ENCODE results near the gene BTBD8.

Gene BTBD8

DNA sequence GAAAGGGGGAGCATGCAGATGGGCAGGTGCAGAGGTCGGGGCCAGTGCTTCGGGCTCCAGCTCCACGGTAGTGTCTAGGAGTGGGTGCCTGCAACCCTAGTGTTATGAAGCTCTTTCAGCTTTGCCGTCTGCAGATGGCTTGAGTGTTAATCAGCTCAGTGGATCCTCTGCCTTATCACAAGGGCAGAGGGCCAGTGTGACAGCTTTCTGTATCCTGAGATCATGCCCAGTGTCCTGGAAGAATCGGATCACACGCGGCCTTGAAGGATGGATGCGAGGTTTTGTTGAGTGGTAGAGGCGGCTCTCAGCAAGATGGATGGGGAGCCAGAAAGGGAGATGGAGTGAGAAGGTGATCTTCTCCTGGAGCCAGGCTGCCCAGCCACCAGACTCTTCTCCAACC, 112.1 kb downstream of the BTBD8 start:
- DNase-seq (ENCODE audit: low read depth in 2 of 2): no peak

DNA sequence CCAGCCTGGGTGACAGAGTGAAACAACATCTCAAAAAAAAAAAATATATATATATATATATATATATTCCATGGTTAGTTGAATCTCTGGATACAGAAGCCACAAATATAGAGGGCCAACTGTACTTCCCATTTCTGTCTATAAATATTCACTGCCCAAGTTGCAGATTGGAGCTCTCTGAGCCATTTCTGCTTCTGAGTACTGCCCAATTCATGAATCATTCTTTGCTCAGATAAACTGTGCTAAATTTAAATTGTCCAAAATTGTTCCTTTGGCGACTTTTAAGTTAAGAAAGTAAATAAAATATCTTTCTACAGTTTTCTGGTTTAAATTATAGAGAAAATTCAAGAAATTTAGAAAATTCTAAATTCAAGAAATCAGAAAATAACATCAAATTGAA, 114.4 kb downstream of the BTBD8 start:
- DNase-seq (ENCODE audit: low read depth in 2 of 2): no peak

DNA sequence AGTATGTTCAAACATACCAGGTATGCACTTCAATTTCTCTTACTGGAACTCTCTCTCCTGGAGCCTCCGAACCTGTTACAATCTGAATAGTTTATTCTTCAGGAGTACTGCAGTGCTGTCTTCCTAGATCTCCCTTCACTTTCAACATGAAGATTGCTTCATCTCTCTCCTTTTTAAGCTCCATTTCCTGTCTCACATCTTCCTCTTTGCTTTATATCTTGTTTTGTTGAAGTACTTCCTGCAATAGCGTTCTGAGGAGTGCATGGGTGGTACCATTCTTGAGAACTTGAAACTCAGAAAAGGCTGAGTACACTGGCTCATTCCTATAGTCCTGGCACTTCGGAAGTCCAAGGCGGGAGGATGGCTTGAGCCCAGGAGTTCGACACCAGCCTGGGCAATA, 121.8 kb downstream of the BTBD8 start:
- no peak for DNase-seq (ENCODE audit: low read depth in 2 of 2)

DNA sequence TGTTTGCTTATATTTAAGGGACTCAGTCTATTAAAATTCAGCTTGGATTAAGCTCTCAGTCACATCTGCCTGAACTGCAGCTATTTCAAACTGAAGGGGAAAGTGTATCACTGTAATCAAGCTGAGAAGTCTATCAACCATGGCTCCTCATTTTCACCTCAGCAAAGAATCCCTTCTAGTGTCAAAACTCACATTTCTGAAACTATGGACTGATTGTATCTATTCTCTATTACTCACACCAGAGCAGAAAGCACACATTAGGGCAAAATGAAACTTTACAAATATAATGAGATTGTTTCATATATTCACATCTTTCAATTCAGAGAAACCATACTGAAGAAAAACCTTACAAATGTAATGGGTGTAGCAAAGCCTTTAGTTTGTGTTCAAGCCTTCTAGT, 123.0 kb downstream of the BTBD8 start:
- DNase-seq (ENCODE audit: low read depth in 2 of 2): no peak

DNA sequence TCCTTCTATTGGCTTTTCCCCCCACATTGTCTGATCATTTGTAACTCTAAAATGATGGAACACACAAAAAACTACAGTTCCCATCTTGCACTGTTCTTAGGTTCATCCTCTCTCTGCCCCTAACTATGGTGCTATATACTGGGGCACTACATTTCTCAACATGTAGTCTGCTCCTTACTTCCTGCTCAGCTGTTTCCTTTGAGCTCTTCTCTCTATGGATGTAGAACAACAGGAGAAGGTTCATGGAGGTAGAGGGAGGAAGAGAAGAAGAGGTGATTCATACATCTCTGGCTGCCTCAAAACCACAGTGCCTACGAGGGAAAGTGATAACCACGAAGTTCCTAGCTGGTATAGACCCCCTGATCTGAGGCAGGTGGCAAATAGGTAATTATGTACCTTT, 130.6 kb downstream of the BTBD8 start:
- no peak for DNase-seq (ENCODE audit: low read depth in 2 of 2)

DNA sequence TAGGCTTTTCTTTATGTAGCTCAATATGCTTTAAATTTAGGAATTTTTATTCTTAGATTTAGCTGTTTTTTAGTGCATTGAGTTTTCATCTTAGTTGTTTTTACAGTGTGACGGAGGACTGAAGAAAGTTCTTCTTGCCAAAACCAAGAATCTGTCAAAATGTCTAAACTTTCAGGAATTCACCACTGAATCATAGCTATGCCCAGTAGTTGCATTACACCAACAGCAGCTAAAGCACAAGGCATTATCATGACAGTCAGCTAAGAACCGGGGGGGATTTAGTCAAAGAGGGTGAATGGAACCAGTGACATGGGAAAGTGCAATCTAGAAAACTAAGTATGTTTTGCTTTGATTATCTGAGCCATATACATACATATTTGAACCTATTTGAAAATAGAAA, 131.0 kb downstream of the BTBD8 start:
- no peak for DNase-seq (ENCODE audit: low read depth in 2 of 2)

DNA sequence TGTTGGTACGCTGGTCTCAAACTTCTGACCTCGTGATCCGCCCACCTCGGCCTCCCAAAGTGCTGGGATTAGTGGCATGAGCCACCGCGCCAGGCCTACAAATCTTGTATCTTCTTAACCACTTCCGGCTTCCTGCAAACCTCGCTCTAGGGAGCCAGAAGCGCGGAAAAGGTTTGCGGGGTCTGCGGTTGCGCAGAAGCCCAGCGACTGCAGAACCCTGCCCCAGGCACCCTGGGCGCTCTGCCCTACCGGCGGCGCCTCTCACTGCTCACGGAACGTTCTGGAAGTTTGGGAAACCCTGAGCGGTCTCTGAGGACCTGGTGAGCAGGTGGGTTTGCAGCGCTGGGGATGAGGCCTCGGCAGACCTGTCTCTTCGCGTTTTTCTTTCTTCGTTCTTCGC, 137.6 kb downstream of the BTBD8 start, which contains the start of gene C1orf146:
Gene C1orf146, plus strand, starts transcription at position 195 of the 400 bp plus-strand sequence. CDS start 13,506 bp downstream, outside the sequence.
- DNase-seq (ENCODE audit: low read depth in 2 of 2): no peak

DNA sequence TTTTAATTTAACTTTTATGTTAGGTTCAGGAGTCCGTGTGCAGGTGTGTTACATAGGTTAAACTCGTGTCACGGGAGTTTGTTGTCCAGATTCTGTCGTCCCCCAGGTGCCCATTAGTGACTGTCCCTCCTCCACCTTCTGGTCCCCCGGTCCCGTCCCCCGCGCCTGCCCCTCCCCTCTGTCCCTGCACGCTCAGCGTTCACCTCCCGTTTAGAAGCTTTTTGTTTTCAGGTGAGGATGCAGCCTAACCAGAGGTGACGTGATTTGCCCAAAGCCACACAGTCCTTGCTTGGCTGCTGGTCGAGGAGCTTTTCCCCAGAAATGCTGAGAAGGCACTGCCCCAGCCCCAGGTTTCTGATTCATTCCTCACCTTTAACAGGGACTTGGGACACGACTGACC, 138.4 kb downstream of the BTBD8 start:
- DNase-seq (ENCODE audit: low read depth in 2 of 2): no peak

DNA sequence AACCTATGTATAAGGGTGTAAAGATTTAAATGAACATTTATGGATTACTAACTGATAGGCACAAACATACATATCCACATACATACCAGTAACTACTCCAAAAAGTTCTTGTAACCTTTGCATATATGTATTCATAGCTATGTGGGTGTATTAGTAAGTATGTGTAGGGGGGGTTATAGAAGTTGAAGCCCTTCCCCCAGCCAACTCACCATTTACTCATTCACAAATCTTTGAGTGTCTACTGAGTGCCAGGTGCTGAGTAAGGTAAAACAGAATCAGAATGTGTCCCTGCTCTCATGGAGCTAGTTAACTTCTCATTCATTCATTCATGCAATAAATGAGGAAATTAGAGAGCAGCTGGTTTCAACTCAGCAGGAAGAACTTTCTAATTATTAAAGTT, 138.9 kb downstream of the BTBD8 start:
- DNase-seq (ENCODE audit: low read depth in 2 of 2): no peak

DNA sequence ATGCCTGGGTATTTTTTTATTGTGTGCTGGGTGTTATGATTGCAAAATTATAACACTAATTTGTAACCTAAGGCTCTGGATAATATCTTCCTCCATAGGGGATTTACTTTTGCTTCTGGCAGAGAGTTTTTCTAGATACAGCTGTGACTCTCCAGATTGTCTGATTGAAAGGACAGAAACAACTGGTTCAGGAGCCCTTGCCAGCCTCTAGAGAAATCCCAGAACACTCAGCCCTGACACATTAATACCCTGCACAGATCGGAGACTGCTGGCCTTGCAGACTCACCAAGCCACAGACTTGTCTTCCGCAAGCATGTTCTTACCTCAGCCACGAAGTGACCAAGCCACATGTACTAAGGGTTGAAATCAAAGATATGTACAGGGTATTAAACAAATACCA, 148.3 kb downstream of the BTBD8 start:
- DNase-seq (ENCODE audit: low read depth in 2 of 2): no peak

DNA sequence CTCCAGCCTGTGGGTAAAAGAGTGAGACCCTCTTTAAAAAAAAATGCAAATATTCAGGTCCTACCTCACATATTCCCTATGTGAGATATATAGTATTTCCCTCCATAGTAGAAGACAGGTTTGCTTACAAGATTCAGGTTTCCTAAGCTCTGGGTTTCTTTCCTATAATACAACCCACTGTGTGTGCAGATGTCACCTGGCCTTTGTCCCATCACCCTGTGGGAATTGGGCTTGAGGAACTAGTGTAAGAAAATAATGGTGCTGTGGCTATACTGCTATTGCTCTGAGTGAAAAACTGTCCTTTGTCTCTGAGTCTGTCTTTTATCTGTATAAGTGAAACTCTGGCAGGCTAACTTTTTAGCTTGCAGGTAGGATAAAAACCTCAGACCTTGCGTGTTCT, 150.6 kb downstream of the BTBD8 start:
- DNase-seq (ENCODE audit: low read depth in 2 of 2): no peak

Measured in stimulated activated CD4-positive, alpha-beta T cell treated with anti-CD3 and anti-CD28 coated beads, Interleukin-15, amount 100 ng/mL, for 48 hours (primary cell).